ENCODE results near the gene IL17C.

DNA sequence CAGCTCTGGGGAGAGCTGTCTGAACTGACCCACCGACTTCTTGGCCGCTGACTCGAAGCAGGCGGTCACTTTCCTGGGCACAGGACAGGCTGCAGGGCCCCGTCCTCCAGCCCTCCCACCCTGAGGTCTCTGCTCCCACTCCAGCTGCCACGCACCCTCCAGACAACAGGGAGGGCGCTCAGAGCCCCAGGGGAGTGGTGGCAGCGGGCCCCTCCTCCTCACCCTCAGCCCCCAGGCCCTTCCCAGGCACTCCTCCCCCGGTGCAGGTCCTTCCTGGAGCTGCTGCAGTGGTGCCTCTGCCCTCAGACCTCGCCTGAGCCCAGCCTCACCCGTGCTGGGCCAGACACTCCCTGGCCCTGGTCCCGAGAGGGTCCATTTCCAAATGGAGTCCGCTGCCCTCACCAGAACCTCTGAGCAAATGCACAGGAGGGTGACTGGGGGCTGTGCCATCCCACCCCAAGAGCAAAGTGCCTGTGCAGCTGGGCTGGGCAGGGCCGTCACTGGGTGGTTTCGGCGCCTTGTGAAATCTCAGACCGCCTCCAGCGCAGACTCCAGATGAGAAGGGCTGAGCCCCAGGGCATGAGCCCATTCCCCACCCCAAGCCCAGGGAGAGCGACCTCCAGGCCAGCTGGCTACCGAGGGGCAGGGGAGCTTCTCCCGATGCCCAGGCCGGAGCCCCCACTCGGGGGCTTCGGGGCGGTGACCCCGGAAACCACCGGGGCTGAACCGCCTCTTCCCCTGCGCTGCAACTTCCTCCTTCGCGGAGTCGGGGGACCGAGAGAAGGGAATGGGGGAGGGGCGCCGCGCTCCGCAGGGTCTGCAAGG is 11.8 kb downstream of the IL17C start:
- TF ChIP-seq, protein P1, sequence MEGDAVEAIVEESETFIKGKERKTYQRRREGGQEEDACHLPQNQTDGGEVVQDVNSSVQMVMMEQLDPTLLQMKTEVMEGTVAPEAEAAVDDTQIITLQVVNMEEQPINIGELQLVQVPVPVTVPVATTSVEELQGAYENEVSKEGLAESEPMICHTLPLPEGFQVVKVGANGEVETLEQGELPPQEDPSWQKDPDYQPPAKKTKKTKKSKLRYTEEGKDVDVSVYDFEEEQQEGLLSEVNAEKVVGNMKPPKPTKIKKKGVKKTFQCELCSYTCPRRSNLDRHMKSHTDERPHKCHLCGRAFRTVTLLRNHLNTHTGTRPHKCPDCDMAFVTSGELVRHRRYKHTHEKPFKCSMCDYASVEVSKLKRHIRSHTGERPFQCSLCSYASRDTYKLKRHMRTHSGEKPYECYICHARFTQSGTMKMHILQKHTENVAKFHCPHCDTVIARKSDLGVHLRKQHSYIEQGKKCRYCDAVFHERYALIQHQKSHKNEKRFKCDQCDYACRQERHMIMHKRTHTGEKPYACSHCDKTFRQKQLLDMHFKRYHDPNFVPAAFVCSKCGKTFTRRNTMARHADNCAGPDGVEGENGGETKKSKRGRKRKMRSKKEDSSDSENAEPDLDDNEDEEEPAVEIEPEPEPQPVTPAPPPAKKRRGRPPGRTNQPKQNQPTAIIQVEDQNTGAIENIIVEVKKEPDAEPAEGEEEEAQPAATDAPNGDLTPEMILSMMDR (IDR thresholded peaks at IDR 0.05): no peak
- no peak for TF ChIP-seq POLR2A (IDR thresholded peaks at IDR 0.05)
